Endothelial cell of umbilical vein (primary cell): ENCODE measurements around the gene INPP5A.

Experiments
- POLR2A ChIP-seq: IDR thresholded peaks from 2 replicates; pipeline ENCODE4 v1.6.1; 2012; ENCODE audit warnings: low read depth, mild to moderate bottlenecking, control low read depth, low read length
- TF ChIP-seq, protein P1 (sequence below), 2 donors: IDR thresholded peaks; 1 replicate in 1 of 2; 2 replicates in 1 of 2; pipeline ENCODE4 v1.5.1; 2011; ENCODE audit warnings: low read length in 2 of 2, mild to moderate bottlenecking in 2 of 2, moderate library complexity in 2 of 2, control low read depth in 1 of 2, inconsistent platforms in 1 of 2, low read depth in 1 of 2; ENCODE audit not compliant: insufficient read depth in 1 of 2; ENCODE audit errors: extremely low read depth in 1 of 2

- TF ChIP-seq, protein P1, sequence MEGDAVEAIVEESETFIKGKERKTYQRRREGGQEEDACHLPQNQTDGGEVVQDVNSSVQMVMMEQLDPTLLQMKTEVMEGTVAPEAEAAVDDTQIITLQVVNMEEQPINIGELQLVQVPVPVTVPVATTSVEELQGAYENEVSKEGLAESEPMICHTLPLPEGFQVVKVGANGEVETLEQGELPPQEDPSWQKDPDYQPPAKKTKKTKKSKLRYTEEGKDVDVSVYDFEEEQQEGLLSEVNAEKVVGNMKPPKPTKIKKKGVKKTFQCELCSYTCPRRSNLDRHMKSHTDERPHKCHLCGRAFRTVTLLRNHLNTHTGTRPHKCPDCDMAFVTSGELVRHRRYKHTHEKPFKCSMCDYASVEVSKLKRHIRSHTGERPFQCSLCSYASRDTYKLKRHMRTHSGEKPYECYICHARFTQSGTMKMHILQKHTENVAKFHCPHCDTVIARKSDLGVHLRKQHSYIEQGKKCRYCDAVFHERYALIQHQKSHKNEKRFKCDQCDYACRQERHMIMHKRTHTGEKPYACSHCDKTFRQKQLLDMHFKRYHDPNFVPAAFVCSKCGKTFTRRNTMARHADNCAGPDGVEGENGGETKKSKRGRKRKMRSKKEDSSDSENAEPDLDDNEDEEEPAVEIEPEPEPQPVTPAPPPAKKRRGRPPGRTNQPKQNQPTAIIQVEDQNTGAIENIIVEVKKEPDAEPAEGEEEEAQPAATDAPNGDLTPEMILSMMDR (IDR thresholded peaks at IDR 0.05; ENCODE audit: extremely low read depth in 1 of 2, insufficient read depth in 1 of 2, low read depth in 1 of 2, low read length in 2 of 2) = no peak
- TF ChIP-seq POLR2A = no peak
Measured at GRCh38 chr10:132645630-132646442, 108.2 kb downstream of the INPP5A start.
